Small intestine (tissue), 7 donors: Measurements from ENCODE around the gene IGSF3. TPM values are rescaled to one million over a fixed set of nuclear protein-coding genes. Genes with fewer than 3 reads are reported as not detected.
"Not testable (repeated sequence)": the region's sequence is repeated elsewhere in the genome, so short reads cannot be mapped to it uniquely, and the experiment has no call there.

ENCODE experiments used
- DNase-seq, 2 donors: peaks; one replicate each; pipeline versions ENCODE4 v3.0.0 to v3.0.0-alpha.2; 2013
- FAIRE-seq: peaks from 2 replicates; lab custom pipeline; 2012; peaks lifted over from hg19 to GRCh38; lab: Jason Lieb, UNC
- H3K27ac ChIP-seq, 3 donors: one replicate each; pipeline ENCODE4 v1.5.1; 2013; ENCODE audit warnings: low read length in 2 of 3, mild to moderate bottlenecking in 2 of 3, control low read depth in 1 of 3, inconsistent platforms in 1 of 3, low read depth in 1 of 3, moderate library complexity in 1 of 3
- H3K27me3 ChIP-seq, 3 donors: one replicate each; pipeline ENCODE4 v1.6.1; 2013; ENCODE audit warnings: low read length in 3 of 3, inconsistent platforms in 1 of 3; ENCODE audit not compliant: control insufficient read depth in 3 of 3, insufficient read depth in 3 of 3
- H3K36me3 ChIP-seq, 3 donors: one replicate each; pipeline ENCODE4 v1.6.1; 2013; ENCODE audit warnings: low read length in 3 of 3, inconsistent platforms in 1 of 3, low read depth in 1 of 3, mild to moderate bottlenecking in 1 of 3, moderate library complexity in 1 of 3; ENCODE audit not compliant: control insufficient read depth in 3 of 3, insufficient read depth in 2 of 3
- H3K4me1 ChIP-seq, 3 donors: one replicate each; pipeline ENCODE4 v1.6.1; 2013; ENCODE audit warnings: low read length in 2 of 3, inconsistent platforms in 1 of 3, low read depth in 1 of 3, mild to moderate bottlenecking in 1 of 3, moderate library complexity in 1 of 3; ENCODE audit not compliant: control insufficient read depth in 3 of 3, insufficient read depth in 2 of 3
- H3K4me3 ChIP-seq, 3 donors: one replicate each; pipeline ENCODE4 v1.5.1; 2013; ENCODE audit warnings: low read length in 3 of 3, control low read depth in 1 of 3, inconsistent platforms in 1 of 3, low read depth in 1 of 3, mild to moderate bottlenecking in 1 of 3, moderate library complexity in 1 of 3
- H3K9me3 ChIP-seq, 2 donors: one replicate each; pipeline ENCODE4 v1.6.1; 2013; ENCODE audit warnings: low read depth in 1 of 2, low read length in 1 of 2; ENCODE audit not compliant: control insufficient read depth in 2 of 2, insufficient read depth in 1 of 2
- WGBS, 3 donors: extraction: QIAGEN DNeasy Blood & Tissue Kit; methylation state at CpG; one replicate each; pipeline ENCODE4 v1.1.7; 2013; 5-methylcytosine and 5-hydroxymethylcytosine counted together
- polyA plus RNA-seq, 4 donors: library from polyadenylated mRNA; stranded (reverse) in 3 of 4; unstranded in 1 of 4; fragments of 200-250 nt in 3 of 4; fragments of 120-200 nt in 1 of 4; gene quantifications; one replicate each; pipeline versions ENCODE4 v1.2.1 to v1.2.3, GENCODE V29; 2013
- donor health status: healthy with polysubstance abuse.
- donor health status: control.
- donor health status: control.
- donor health status: Bipolar disorder and iron deficiency.
- donor health status: healthy.

Gene IGSF3
- polyA plus RNA-seq, 4 donors = 5.4 to 44.8 (median 7.0) TPM

DNA sequence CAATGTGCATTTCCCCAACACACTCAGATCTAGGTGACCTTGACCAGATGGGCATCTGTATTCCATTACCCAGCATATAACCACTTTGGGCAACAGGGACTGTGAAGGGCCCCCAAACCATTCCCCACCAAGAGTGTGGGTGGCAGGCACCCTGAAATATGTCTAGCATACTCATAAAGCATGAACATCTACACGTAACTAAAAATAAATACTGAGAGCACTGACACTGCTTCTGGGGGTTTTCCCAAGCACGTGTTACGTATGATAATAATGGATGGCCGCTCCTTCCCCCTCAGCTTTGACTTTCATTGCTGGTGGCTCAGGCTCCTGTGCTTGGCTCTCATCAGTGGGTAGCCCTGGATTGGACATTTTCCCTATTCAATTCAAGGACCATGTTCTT is 39.1 kb downstream of the IGSF3 start:
- no peak overlapping the region for H3K27ac ChIP-seq

DNA sequence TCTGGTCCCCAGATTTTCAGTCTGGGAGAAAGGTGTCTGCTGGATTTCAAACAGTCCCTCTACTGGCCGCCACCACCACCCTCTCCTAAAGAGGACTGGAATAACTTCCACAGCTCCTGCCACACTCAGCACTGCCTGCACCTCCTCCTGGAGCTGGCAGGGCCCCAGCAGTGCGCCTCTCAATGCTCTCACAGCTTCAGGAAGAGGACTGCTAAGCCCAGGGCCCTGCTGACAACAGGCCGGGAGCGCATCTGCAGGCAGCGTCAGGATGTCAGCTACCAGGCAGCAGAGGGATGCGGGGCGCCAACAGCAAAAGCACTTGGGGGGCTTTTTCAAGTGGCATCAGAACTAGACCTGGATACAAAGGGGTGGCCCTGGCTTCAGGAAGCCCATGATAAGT is 40.2 kb downstream of the IGSF3 start:
- not testable (repeated sequence) for H3K36me3 ChIP-seq, H3K27ac ChIP-seq, H3K9me3 ChIP-seq, FAIRE-seq, H3K4me3 ChIP-seq, H3K27me3 ChIP-seq
- DNase-seq = peak in 1 of 2 donors; percentile 21
- H3K4me1 ChIP-seq = peaks cover 0 to 17% (median 3%) of the 10 kb centered on the region in 3 donors
- 84 to 87% (median 84%) methylated on average over 7 of the region's 7 CpGs for WGBS, 3 donors

More for the DNA sequence above, 39.1 kb downstream of the IGSF3 start:
- Histone ChIP-seq H3K9me3 (no peaks in the 10 kb centered on the region), H3K27me3 (no peaks in the 10 kb centered on the region), H3K4me1 (peaks cover 0 to 21% (median 3%) of the 10 kb centered on the region in 3 donors), H3K4me3 (no peak overlapping the region), H3K36me3 (no peaks in the 10 kb centered on the region)
- 81 to 82% (median 81%) methylated on average over 4 of the region's 4 CpGs for WGBS, 3 donors
- DNase-seq (no peak), FAIRE-seq (no peak)

DNA sequence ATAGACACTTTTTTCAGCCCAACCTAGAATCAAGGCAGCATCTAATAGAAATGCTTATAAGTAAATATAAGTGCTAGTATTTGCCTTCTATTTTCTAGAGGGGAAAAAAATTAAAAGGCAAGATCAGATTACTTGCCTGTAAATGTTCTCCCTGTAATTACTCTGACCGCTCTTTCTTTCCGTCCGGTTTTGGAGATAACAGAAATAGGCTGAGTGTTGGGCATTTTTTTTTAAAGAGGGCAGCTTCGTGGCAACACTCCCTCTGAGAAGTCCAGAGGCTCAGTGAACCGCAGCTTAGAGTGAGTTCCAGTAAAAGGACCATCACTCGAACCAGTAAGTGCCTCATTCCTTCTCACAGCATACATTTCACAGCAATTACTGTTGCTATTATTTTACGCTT is 40.6 kb downstream of the IGSF3 start:
- not testable (repeated sequence) for H3K27me3 ChIP-seq, H3K9me3 ChIP-seq, H3K36me3 ChIP-seq, FAIRE-seq, H3K27ac ChIP-seq, H3K4me3 ChIP-seq, DNase-seq
- 55 to 73% (median 57%) methylated on average over 7 of the region's 7 CpGs for WGBS, 3 donors
- H3K4me1 ChIP-seq = peaks cover 0 to 15% (median 3%) of the 10 kb centered on the region in 3 donors

DNA sequence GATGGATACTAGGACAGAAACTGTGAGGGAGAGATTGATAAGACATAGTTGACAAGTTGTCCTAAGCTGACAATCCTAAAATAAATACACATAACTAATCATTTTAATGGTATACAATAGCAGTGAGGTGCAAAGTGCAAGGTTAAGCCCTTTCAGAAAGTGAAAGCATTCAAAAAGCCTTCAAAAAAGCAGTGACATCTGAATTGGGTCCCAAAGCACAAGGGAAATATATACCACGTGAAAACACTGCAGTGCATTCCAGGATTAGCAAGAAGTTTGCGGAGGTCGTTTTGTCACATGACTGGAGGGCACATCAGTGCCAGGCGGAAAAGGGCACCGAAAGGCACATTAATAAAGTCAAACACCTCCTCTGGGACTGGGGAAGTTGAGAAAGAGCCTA is 42.4 kb downstream of the IGSF3 start:
- peak; percentile 47 to 61 for DNase-seq
- WGBS, 3 donors = 37 to 62% (median 51%) methylated on average over 4 to 5 of the region's 5 CpGs
- H3K9me3 ChIP-seq, H3K36me3 ChIP-seq, FAIRE-seq, H3K27me3 ChIP-seq, H3K27ac ChIP-seq, H3K4me3 ChIP-seq: not testable (repeated sequence)
- H3K4me1 ChIP-seq = peaks cover 0 to 12% (median 3%) of the 10 kb centered on the region in 3 donors

DNA sequence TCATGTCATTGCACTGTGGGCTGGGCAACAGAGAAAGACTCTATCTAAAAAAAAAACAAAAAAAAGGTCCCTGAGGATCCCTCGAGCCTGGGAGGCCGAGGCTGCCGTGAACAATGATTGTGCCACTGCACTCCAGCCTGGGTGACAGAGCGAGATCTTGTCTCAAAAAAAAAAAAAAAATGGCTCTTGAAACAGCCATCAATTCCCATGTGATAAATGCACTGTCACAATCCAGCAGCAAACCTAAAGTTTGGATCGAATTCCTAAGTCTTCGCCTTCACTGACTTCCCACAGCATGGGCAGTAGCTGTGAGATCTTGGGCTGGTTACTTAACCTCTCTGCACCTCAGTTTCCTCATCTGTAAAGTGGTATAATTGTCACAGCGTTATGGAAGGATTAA is 43.5 kb downstream of the IGSF3 start:
- DNase-seq = no peak
- peaks cover 0 to 12% (median 3%) of the 10 kb centered on the region in 3 donors for H3K4me1 ChIP-seq
- FAIRE-seq = no peak
- no peaks in the 10 kb centered on the region for H3K27me3 ChIP-seq
- no peaks in the 10 kb centered on the region for H3K36me3 ChIP-seq
- H3K9me3 ChIP-seq = peaks cover 0 to 7% of the 10 kb centered on the region in 2 donors
- H3K27ac ChIP-seq = no peak overlapping the region
- WGBS, 3 donors = 78 to 94% (median 94%) methylated on average over 7 of the region's 7 CpGs
- no peak overlapping the region for H3K4me3 ChIP-seq

DNA sequence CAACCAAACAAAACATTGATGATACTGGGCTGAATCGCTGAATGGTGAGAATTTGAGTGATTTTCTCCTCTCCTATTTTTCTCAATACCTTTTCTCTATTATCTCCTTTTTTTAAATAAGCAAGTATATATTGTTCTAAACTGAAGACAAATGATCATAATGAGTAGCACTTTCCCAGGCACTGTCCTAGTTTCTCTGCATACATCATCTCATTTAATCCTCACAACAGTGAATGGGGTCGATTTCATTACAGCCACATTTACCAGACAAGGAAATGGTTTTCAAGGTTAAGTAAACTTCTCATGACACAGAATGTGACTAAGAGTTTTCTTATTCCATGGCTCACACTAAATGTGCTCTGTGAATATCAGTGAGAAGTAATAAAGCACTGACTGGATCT is 45.0 kb downstream of the IGSF3 start:
- whole genome bisulfite sequencing, 3 donors = 56 to 64% (median 59%) methylated on average over 2 of the region's 2 CpGs

DNA sequence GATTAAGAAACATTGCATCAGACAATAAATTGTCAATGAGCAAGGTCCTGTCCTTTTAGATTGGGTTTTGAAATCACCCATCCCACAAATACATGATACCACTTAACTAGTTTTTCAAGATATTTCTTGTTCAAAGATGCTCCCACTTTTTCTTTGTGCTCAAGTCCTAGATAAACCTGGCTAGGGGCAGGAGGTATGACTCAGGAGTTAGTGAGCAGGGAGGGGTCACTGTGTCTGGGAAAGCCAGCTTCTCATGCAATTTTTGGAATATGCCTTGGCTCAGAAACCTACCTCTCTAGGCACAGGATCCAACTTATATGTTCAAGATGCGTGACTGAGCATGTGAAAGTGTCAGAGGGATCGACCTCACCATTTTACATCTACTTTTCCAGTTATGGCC is 45.8 kb downstream of the IGSF3 start:
- DNase-seq, H3K36me3 ChIP-seq, H3K9me3 ChIP-seq, H3K4me3 ChIP-seq, FAIRE-seq, H3K27me3 ChIP-seq, H3K27ac ChIP-seq: not testable (repeated sequence)
- WGBS, 3 donors = 94 to 98% (median 95%) methylated on average over 2 of the region's 2 CpGs
- peaks cover 0 to 15% (median 3%) of the 10 kb centered on the region in 3 donors for H3K4me1 ChIP-seq

More for the DNA sequence above, 45.0 kb downstream of the IGSF3 start:
- not testable (repeated sequence) for DNase-seq, FAIRE-seq, H3K4me3 ChIP-seq, H3K9me3 ChIP-seq, H3K27me3 ChIP-seq, H3K36me3 ChIP-seq, H3K27ac ChIP-seq
- H3K4me1 ChIP-seq = peaks cover 0 to 15% (median 3%) of the 10 kb centered on the region in 3 donors

DNA sequence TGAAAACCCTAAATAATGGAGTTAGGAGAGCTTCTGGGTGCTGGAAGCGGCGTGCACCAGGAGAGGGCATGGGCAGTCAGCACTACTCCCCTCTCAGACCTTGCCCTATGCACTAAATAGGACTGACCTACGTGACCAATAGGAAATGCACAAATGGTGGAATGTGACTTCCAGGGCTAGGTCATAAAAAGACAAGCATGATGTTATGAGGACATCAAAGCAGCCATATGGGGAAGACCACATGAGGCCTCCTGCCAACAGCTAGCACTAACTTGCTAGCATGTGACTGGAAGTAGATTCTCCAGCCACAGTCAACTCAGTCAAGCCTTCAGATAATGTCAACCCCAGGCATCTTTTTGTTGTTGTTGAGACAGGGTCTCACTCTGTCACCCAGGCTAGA is 47.1 kb downstream of the IGSF3 start:
- not testable (repeated sequence) for DNase-seq, H3K4me3 ChIP-seq, H3K36me3 ChIP-seq, H3K27me3 ChIP-seq, FAIRE-seq, H3K9me3 ChIP-seq, H3K27ac ChIP-seq
- 82 to 95% (median 92%) methylated on average over 3 of the region's 3 CpGs for WGBS, 3 donors
- peaks cover 0 to 15% (median 1%) of the 10 kb centered on the region in 3 donors for H3K4me1 ChIP-seq

DNA sequence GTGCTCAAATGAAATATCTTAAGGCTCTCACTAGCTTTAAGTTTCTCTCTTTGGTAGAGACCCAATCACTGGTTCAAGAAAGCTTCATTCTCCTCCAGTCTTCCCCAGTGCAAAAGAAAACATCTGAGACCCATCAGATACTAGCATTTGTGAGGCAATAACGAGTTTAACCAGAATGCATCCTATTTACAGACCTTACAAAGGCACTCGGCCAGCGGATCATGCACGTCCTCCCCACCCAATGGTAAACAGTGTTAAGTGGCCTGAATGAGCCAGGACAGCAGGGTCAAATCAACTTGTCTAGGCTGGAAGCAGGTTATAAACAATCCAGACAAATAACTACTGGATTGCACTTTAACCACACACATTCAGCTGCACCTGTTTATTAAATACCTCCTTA is 48.4 kb downstream of the IGSF3 start:
- H3K9me3 ChIP-seq, H3K27ac ChIP-seq, FAIRE-seq, H3K27me3 ChIP-seq, H3K36me3 ChIP-seq, H3K4me1 ChIP-seq, H3K4me3 ChIP-seq: not testable (repeated sequence)
- DNase-seq = peak; percentile 16 to 46
- 9 to 32% (median 14%) methylated on average over 4 of the region's 4 CpGs for WGBS, 3 donors
